DMS53 treated with DMSO at 0.1 percent for 48 hours (cell line): Measurements from ENCODE around the gene RIMS4.

Experiments used
- DNase-seq: peaks from one replicate; lab custom pipeline; 2025; ENCODE audit not compliant: unreplicated experiment; lab: John Stamatoyannopoulos, UW

The RIMS4 gene

GRCh38 chr20:44723391-44723790, 87.0 kb downstream of the RIMS4 start:
- no peak for DNase-seq

GRCh38 chr20:44722990-44723389, 87.4 kb downstream of the RIMS4 start:
- no peak for DNase-seq

- no peak for DNase-seq
Observed at GRCh38 chr20:44721785-44722054, 88.6 kb downstream of the RIMS4 start.

- no peak for DNase-seq
Observed at GRCh38 chr20:44720997-44721784, 89.2 kb downstream of the RIMS4 start.

GRCh38 chr20:44720621-44720996, 89.7 kb downstream of the RIMS4 start:
- DNase-seq: no peak

GRCh38 chr20:44719841-44720240, 90.5 kb downstream of the RIMS4 start:
- DNase-seq: no peak

- no peak for DNase-seq
Observed at GRCh38 chr20:44717986-44718385, 92.4 kb downstream of the RIMS4 start.

- no peak for DNase-seq
Observed at GRCh38 chr20:44716309-44717106, 93.8 kb downstream of the RIMS4 start.

- no peak for DNase-seq
Observed at GRCh38 chr20:44715499-44716308, 94.6 kb downstream of the RIMS4 start.

- no peak for DNase-seq
Observed at GRCh38 chr20:44714701-44715498, 95.4 kb downstream of the RIMS4 start, which contains the start of gene CCN5. Gene CCN5 (plus strand): TSS chr20:44715369. CDS start chr20:44715391, 22 bp downstream.

GRCh38 chr20:44714102-44714700, 96.1 kb downstream of the RIMS4 start:
- DNase-seq: no peak

GRCh38 chr20:44711237-44711636, 99.1 kb downstream of the RIMS4 start:
- no peak for DNase-seq

- DNase-seq: no peak
Observed at GRCh38 chr20:44709797-44710196, 100.5 kb downstream of the RIMS4 start.

- no peak for DNase-seq
Observed at GRCh38 chr20:44709380-44709779, 101.0 kb downstream of the RIMS4 start.

GRCh38 chr20:44707018-44707579, 103.2 kb downstream of the RIMS4 start:
- DNase-seq: no peak

- DNase-seq: no peak
Observed at GRCh38 chr20:44706301-44707017, 103.9 kb downstream of the RIMS4 start.

GRCh38 chr20:44705364-44706094, 104.8 kb downstream of the RIMS4 start:
- DNase-seq: no peak

GRCh38 chr20:44704551-44704971, 105.8 kb downstream of the RIMS4 start:
- no peak for DNase-seq
